Loucy (cell line): ENCODE measurements around the gene CDH2.

ENCODE experiments used
- H2AFZ ChIP-seq: fragments of 200-600 bp; sonication (generic); 2 replicates; pipeline ENCODE4 v1.6.0; 2016; ENCODE audit warnings: antibody characterized with exemption, mild to moderate bottlenecking, low read length, moderate library complexity
- H3F3A ChIP-seq: fragments of 200-600 bp; 2 replicates; pipeline ENCODE4 v1.6.0; 2016; ENCODE audit warnings: antibody characterized with exemption, low read depth, mild to moderate bottlenecking
- H3K27me3 ChIP-seq: fragments of 200-600 bp; sonication (generic); 2 replicates; pipeline ENCODE4 v1.6.1; 2014; ENCODE audit warnings: low read length, mild to moderate bottlenecking; ENCODE audit not compliant: insufficient read depth, poor library complexity, severe bottlenecking
- H3K36me3 ChIP-seq: fragments of 200-600 bp; sonication (generic); 2 replicates; pipeline ENCODE4 v1.6.1; 2016; ENCODE audit warnings: low read length; ENCODE audit not compliant: insufficient read depth
- H3K4me1 ChIP-seq: fragments of 200-600 bp; sonication (generic); 2 replicates; pipeline ENCODE4 v1.5.1; 2014; ENCODE audit warnings: low read length, mild to moderate bottlenecking; ENCODE audit not compliant: insufficient read depth, poor library complexity, severe bottlenecking
- H3K4me2 ChIP-seq: fragments of 200-600 bp; sonication (generic); 2 replicates; pipeline ENCODE4 v1.6.0; 2014; ENCODE audit warnings: antibody characterized with exemption, low read length, low read depth, mild to moderate bottlenecking; ENCODE audit not compliant: poor library complexity, severe bottlenecking
- H3K4me3 ChIP-seq: fragments of 200-600 bp; sonication (generic); 2 replicates; pipeline ENCODE4 v1.5.1; 2014; ENCODE audit warnings: low read length, mild to moderate bottlenecking, mixed read lengths; ENCODE audit not compliant: poor library complexity, severe bottlenecking
- H3K79me2 ChIP-seq: fragments of 200-600 bp; sonication (generic); 2 replicates; pipeline ENCODE4 v1.6.1; 2014; ENCODE audit warnings: low read length; ENCODE audit not compliant: insufficient read depth
- H3K9ac ChIP-seq: fragments of 200-600 bp; sonication (generic); 2 replicates; pipeline ENCODE4 v1.6.0; 2014; ENCODE audit warnings: mild to moderate bottlenecking, low read depth, low read length, moderate library complexity; ENCODE audit not compliant: poor library complexity, severe bottlenecking
- H3K9me2 ChIP-seq: fragments of 200-600 bp; sonication (generic); replicated peaks from 2 replicates; pipeline ENCODE4 v1.6.1; 2016; ENCODE audit warnings: low read depth, low read length, mixed read lengths
- H3K9me3 ChIP-seq: fragments of 200-600 bp; sonication (generic); 2 replicates; pipeline ENCODE4 v1.6.1; 2014; ENCODE audit warnings: mild to moderate bottlenecking, antibody characterized with exemption, low read length, low read depth; ENCODE audit not compliant: insufficient read depth
- H4K20me1 ChIP-seq: fragments of 200-600 bp; sonication (generic); 2 replicates; pipeline ENCODE4 v1.6.0; 2014; ENCODE audit warnings: antibody characterized with exemption, low read length, mild to moderate bottlenecking; ENCODE audit not compliant: insufficient read depth, poor library complexity, severe bottlenecking
- EZH2phosphoT487 ChIP-seq: fragments of 200-600 bp; IDR thresholded peaks from 2 replicates; pipeline ENCODE4 v1.6.1; 2018; ENCODE audit warnings: antibody characterized with exemption, mild to moderate bottlenecking, moderate library complexity, borderline replicate concordance
- TF ChIP-seq, protein P1 (sequence below): fragments of 200-600 bp; sonication (generic); conservative IDR thresholded peaks from 2 replicates; pipeline ENCODE4 v1.5.1; 2014; ENCODE audit warnings: mild to moderate bottlenecking, antibody characterized with exemption, low read length

The CDH2 gene

GRCh38 chr18:28158083-28158581, 18.8 kb downstream of the CDH2 start:
- Histone ChIP-seq H3K9ac (no peak overlapping the region), H2AFZ (no peak overlapping the region), H3K9me3 (no peaks in the 10 kb centered on the region), H3K36me3 (no peaks in the 10 kb centered on the region), H3K79me2 (peaks cover 56% of the 10 kb centered on the region), H3K27me3 (no peaks in the 10 kb centered on the region), H3F3A (no peaks in the 10 kb centered on the region), H4K20me1 (peaks cover 13% of the 10 kb centered on the region), H3K9me2 (no peaks in the 10 kb centered on the region), H3K4me3 (no peak overlapping the region), H3K4me1 (peaks cover 9% of the 10 kb centered on the region), H3K4me2 (no peak overlapping the region)
- TF ChIP-seq EZH2phosphoT487 = no peak
- TF ChIP-seq, protein P1, sequence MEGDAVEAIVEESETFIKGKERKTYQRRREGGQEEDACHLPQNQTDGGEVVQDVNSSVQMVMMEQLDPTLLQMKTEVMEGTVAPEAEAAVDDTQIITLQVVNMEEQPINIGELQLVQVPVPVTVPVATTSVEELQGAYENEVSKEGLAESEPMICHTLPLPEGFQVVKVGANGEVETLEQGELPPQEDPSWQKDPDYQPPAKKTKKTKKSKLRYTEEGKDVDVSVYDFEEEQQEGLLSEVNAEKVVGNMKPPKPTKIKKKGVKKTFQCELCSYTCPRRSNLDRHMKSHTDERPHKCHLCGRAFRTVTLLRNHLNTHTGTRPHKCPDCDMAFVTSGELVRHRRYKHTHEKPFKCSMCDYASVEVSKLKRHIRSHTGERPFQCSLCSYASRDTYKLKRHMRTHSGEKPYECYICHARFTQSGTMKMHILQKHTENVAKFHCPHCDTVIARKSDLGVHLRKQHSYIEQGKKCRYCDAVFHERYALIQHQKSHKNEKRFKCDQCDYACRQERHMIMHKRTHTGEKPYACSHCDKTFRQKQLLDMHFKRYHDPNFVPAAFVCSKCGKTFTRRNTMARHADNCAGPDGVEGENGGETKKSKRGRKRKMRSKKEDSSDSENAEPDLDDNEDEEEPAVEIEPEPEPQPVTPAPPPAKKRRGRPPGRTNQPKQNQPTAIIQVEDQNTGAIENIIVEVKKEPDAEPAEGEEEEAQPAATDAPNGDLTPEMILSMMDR = no peak

DNA sequence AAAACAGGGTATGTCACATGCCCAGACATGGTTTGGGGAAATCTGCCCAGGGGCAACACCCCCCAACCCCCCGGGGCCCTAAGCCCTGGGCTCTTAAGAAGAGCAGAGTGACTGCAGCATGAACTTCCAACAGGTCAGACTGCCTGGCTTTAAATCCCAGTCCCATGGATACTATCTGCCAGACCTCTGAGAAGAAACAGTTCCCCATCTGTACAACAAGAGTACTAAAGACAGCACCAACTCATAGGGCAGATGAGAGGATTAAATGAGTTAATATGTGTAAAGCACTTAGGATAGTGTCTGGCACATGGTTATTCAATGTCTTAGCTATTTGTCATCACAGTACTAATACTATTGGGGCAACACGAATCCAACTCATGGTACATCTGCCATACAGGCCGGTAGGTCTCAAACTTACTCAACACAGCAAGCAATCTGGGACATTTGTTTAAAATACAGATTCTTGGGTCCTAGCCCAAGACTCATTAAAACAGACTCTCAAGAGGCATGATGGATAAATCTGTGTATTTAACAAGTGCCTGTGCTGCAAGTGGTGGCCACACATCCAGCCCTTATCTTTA, 23.4 kb downstream of the CDH2 start:
- H3F3A ChIP-seq = no peaks in the 10 kb centered on the region
- H4K20me1 ChIP-seq = peaks cover 7% of the 10 kb centered on the region
- no peak overlapping the region for H3K4me3 ChIP-seq
- H3K9ac ChIP-seq = no peak overlapping the region
- H3K4me1 ChIP-seq = peaks cover 7% of the 10 kb centered on the region
- H3K36me3 ChIP-seq = no peaks in the 10 kb centered on the region
- H3K27me3 ChIP-seq = no peaks in the 10 kb centered on the region
- H3K4me2 ChIP-seq = no peak overlapping the region
- H3K9me3 ChIP-seq = no peaks in the 10 kb centered on the region
- peaks cover 48% of the 10 kb centered on the region for H3K79me2 ChIP-seq
- TF ChIP-seq, protein P1 = no peak
- TF ChIP-seq EZH2phosphoT487 = no peak
- H3K9me2 ChIP-seq = no peaks in the 10 kb centered on the region
- H2AFZ ChIP-seq = no peak overlapping the region

DNA sequence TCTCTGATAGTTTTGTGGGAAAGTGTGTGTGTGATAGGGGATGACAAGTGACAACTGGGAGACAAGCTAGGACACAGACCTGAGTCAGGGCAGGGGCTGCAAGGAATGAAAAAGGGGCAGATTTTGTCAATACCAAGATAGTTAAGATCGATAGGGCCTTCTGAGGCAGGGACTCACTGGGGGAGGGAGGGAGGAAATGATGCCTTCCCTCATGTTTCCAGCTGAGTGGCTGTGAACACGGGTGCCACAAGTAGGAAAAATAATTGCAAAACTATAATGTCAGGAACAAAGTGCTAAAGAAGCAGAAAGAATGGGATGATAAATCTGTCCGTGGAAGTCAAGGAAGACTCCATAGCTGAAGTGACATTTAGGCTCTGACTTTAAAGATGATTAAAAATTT, 24.2 kb downstream of the CDH2 start:
- Histone ChIP-seq H3K9me3 (no peaks in the 10 kb centered on the region), H3K9ac (no peak overlapping the region), H3K79me2 (peaks cover 45% of the 10 kb centered on the region; the same call in 1 of the 2 replicates), H3K27me3 (no peaks in the 10 kb centered on the region), H3K4me2 (no peak overlapping the region), H3K4me3 (no peak overlapping the region), H3K4me1 (peaks cover 9% of the 10 kb centered on the region), H2AFZ (no peak overlapping the region), H3F3A (no peaks in the 10 kb centered on the region), H3K36me3 (no peaks in the 10 kb centered on the region), H3K9me2 (no peaks in the 10 kb centered on the region), H4K20me1 (peaks cover 7% of the 10 kb centered on the region)
- TF ChIP-seq EZH2phosphoT487 = no peak
- TF ChIP-seq, protein P1 = no peak
